Stimulated activated CD8-positive, alpha-beta memory T cell treated with anti-CD3 and anti-CD28 coated beads, Interleukin-7, amount 100 ng/mL, for 48 hours (primary cell): Measurements from ENCODE around the gene DIP2B.
"Not testable (repeated sequence)": the region's sequence is repeated elsewhere in the genome, so short reads cannot be mapped to it uniquely, and the experiment has no call there.

Experiments
- DNase-seq, 2 donors: peaks; one replicate each; pipeline ENCODE4 v3.0.0-alpha.2; 2020; ENCODE audit warnings: low read depth in 1 of 2; ENCODE audit errors: extremely low read depth in 1 of 2

Gene DIP2B

DNA sequence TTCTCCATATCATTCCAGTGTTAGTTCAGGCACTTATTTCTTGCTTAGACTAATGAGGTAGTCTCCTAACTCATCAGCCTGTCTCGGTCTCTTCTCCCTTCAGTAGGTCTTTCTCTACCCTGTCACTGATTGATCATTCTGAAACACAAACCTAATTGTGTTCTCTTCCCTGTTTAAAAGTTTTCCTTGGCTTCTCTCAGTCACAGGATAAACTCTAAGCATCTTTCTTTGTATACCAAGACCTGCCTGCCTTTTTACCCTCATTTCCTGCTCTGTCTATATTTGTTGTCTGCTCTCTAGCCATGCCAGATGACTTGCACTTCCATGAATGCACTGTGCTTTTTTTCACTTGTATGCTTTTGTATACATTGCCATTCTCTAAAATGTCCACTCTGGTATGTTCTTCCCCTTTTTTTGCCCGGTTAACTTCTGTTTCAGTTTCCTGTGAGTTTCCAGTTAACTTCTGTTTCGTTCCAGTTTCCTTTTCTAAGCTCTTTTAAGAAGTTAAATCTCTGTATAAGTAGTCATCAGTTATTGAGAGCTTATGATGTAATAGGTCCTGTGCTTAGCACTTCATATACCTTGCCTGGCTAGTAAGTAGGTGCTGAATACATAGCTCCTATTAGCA, 12.8 kb downstream of the DIP2B start:
- DNase-seq, result no peak

- DNase-seq, result no peak
These were observed 13.3 kb downstream of the DIP2B start for GRCh38 chr12:50518090-50518489.

DNA sequence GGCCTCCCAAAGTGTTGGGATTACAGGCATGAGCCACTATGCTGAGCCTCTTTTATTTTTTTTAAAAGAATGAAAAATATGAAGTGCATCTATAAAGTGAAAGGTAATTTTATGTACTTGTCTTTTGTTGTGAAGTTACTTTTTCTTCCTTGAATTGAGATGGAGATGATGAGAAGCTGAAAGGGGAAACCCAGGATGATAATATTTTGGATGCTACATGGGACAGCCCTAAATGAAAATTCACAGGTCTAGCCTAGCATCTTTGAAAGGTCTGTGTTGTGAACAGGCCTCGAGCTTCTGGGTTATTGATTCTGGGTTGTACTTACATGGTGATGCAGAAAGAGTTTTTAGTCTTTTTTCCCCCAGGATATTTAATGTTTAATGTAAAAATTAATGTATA, 14.6 kb downstream of the DIP2B start:
- no peak for DNase-seq

- no peak for DNase-seq
These were observed 15.8 kb downstream of the DIP2B start for GRCh38 chr12:50520416-50521207.

DNA sequence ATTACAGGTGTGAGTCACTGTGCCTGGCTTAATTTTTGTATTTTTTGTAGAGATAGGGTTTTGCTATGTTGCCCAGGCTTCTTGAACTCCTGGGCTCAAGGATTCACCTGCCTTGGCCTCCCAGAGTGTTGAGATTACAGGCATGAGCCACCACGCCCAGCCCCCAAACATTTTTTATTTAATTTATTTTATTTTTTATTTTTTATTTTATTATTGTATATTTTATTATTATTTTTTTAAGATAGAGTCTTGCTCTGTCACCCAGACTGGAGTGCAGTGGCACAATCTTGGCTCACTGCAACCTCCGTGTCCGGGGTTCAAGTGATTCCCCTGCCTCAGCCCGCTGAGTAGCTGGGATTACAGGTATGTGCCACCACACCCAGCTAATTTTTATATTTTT, 17.0 kb downstream of the DIP2B start:
- not testable (repeated sequence) for DNase-seq

DNA sequence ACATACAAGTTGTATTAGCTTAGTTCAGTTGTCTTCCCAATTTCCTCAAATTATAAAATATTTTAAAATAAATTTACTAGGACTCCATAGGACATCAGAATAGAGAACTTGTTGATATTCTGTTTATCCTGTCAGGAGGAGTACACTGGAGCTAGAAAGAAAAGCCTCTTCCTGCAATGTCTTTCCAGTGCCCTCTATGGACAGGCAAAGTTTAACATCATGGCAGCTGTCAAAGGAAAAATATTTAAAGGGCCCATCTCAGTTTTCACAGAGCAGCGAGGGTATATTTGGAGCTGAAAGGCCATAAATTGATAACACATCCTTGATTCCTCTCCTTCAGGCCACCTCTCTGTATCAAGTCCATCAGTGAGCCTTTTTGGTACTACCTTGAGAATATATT, 19.0 kb downstream of the DIP2B start:
- DNase-seq, result no peak

- no peak for DNase-seq
These were observed 19.8 kb downstream of the DIP2B start for GRCh38 chr12:50524621-50525020.

DNA sequence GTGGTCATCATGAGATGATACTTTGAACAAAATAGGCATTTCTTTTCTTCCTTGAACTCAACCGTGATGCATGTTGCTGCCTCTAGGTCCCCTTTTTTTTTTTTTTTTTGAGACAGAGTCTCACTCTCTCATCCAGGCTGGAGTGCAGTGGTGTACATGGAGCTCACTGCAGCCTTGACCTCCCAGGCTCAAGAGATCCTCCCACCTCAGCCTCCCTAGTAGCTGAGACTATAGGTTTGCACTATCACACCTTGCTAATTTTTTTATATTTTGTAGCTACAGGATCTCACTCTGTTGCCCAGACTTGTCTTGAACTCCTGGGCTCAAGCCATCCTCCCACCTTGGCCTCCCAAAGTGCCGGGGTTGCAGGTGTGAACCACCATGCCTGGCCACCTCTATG, 20.6 kb downstream of the DIP2B start:
- DNase-seq, result no peak

DNA sequence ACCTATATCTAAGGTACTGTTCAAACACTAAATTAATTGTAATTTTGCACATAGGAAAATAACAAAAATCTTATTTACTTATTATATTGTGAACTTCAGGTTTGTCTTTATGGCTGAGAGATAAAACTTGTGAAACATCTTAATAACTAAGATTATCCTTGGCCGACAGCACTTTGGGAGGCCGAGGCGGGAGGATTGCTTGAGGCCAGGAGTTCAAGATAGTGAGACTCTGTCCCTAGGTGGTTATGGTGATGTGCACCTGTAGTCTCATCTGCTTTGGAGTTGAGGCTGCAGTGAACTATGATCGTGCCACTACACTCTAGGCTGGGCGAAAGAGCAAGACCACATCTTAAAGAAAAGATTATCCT, 22.6 kb downstream of the DIP2B start:
- no peak for DNase-seq

- DNase-seq, result no peak
These were observed 24.0 kb downstream of the DIP2B start for GRCh38 chr12:50528800-50529199.

DNA sequence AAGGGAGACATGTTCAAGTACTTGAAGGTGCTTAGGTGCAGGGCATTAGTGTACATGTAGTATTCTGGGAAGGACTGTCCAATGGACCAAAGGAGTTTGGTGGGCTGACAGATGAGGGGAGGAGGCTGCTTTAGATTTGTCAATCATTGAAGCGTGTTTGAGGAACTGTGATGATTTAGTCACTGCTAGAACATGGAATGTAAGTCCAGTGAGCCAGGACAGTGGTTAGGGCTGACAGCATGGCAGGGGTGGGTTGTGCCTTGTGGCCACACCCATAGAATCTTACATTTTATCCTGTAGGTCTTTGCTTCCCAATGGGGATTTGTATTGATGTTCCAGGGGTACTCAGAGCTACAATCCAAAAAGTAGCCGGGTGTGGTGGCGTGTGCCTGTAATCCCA, 24.6 kb downstream of the DIP2B start:
- no peak for DNase-seq

GRCh38 chr12:50530532-50530931, 25.7 kb downstream of the DIP2B start:
- no peak for DNase-seq

GRCh38 chr12:50533203-50533584, 28.4 kb downstream of the DIP2B start:
- no peak for DNase-seq

- DNase-seq, result no peak
These were observed 29.2 kb downstream of the DIP2B start for GRCh38 chr12:50533971-50534370.

- DNase-seq, result no peak
These were observed 32.2 kb downstream of the DIP2B start for GRCh38 chr12:50536831-50537537.

- no peak for DNase-seq
These were observed 32.7 kb downstream of the DIP2B start for GRCh38 chr12:50537538-50537919.

DNA sequence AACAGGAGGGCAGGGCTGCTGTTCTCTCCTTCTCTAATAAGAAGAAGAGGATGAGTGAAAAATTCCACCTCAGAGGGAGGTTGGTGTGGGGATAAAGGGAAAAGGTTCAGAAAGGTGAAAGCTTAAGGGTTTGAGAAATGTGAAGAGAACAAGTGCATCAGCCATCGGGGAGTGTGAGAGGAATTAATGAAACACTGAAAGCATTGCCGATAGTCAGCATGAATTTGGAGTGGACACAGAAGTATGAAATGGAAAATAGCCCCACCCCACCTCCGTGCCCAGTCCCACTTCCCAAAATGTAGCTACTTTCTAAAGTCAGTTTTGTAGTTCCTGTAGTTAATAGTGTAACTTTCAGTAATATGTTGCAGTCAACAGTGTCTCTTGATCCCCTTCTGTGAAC, 33.4 kb downstream of the DIP2B start:
- no peak for DNase-seq

DNA sequence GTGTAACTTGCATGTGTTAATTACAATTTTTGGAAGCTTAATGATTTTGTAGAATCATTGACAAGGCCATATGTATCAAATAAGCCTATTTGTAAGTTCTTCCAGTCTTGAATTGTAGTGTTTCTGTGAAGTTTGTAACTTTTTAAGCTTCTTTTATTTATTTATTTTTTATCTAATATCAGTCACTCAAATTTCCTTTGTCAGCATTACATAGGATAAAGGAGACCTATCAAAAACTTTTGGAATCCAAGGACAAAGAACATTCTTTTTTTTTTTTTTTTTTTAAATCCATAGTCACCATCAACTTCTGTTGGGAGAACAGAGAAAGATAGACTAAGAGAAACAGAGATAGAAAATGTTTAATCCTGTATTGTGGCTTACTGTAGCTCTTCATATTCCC, 36.4 kb downstream of the DIP2B start:
- DNase-seq, result no peak

GRCh38 chr12:50542448-50542847, 37.7 kb downstream of the DIP2B start:
- DNase-seq, result peak in 1 of 2 donors; percentile 40

DNA sequence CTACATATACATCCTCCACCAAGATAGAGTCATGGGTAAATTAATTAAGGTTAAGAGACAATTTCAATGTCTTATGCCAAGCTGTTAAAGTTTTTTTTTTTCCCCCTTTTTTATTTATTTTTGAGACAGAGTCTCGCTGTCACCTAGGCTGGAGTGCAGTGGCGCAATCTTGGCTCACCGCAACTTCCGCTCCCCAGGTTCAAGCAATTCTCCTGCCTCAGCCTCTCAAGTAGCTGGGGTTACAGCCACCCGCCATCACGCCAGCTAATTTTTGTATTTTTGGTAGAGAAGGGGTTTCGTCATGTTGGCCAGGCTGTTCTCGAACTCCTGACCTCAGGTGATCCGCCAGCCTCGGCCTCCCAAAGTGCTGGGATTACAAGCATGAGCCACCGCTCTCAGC, 38.4 kb downstream of the DIP2B start:
- DNase-seq, result not testable (repeated sequence)

GRCh38 chr12:50545213-50545612, 40.4 kb downstream of the DIP2B start:
- DNase-seq, result no peak

- no peak for DNase-seq
These were observed 41.0 kb downstream of the DIP2B start for GRCh38 chr12:50545786-50546185.
